GM12878 (cell line): Measurements from ENCODE around the gene ALDH1L2. TPM values are rescaled to one million over a fixed set of nuclear protein-coding genes. Genes with fewer than 3 reads are reported as not detected.
A peak's percentile ranks its signal among the peaks of the same experiment; 100 is the strongest.

Source experiments
- BHLHE40 ChIP-seq, 2 experiments: fragments of 450-650 bp in 1 of 2; IDR thresholded peaks; 2 replicates each; pipeline ENCODE4 v1.6.1; 2011 to 2017; ENCODE audit warnings: low read depth in 2 of 2, borderline replicate concordance in 1 of 2, improper control_type of control experiment in 1 of 2, low read length in 1 of 2, mild to moderate bottlenecking in 1 of 2
- ELK1 ChIP-seq: IDR thresholded peaks from 2 replicates; pipeline ENCODE4 v1.6.1; 2012; ENCODE audit warnings: low read depth, low read length, improper control_type of control experiment
- ETV6 ChIP-seq, 2 experiments: fragments of 450-650 bp in 1 of 2; IDR thresholded peaks in 1 of 2; conservative IDR thresholded peaks in 1 of 2; 2 replicates each; pipeline ENCODE4 v1.6.1; 2014; ENCODE audit warnings: antibody characterized with exemption in 1 of 2, borderline replicate concordance in 1 of 2, low read depth in 1 of 2, mild to moderate bottlenecking in 1 of 2, moderate library complexity in 1 of 2
- EZH2 ChIP-seq: IDR thresholded peaks from 2 replicates; pipeline ENCODE4 v1.6.1; 2012; ENCODE audit warnings: low read depth, mild to moderate bottlenecking, control low read depth, inconsistent platforms, low read length, borderline replicate concordance; ENCODE audit not compliant: control insufficient read depth
- HCFC1 ChIP-seq: fragments of 150-350 bp; IDR thresholded peaks from 2 replicates; pipeline ENCODE4 v1.6.1; 2014; ENCODE audit warnings: low read length
- HDAC2 ChIP-seq: fragments of 200-600 bp; sonication (generic); IDR thresholded peaks from 2 replicates; pipeline ENCODE4 v1.6.1; 2017
- LARP7 ChIP-seq: fragments of 450-650 bp; IDR thresholded peaks from 2 replicates; pipeline ENCODE4 v1.6.1; 2017; ENCODE audit warnings: mild to moderate bottlenecking
- MEF2A ChIP-seq: IDR thresholded peaks from 2 replicates; pipeline ENCODE4 v1.6.1; 2011; ENCODE audit warnings: low read depth, mild to moderate bottlenecking, low read length, moderate library complexity; ENCODE audit not compliant: insufficient read depth
- MLLT1 ChIP-seq: fragments of 450-650 bp; IDR thresholded peaks from 2 replicates; pipeline ENCODE4 v1.6.1; 2016; ENCODE audit warnings: mild to moderate bottlenecking
- NFYB ChIP-seq: IDR thresholded peaks from 2 replicates; pipeline ENCODE4 v1.6.1; 2011; ENCODE audit warnings: low read depth, mild to moderate bottlenecking, low read length, improper control_type of control experiment, moderate library complexity; ENCODE audit not compliant: insufficient read depth
- PRDM15 ChIP-seq: fragments of 450-650 bp; formaldehyde crosslinking; IDR thresholded peaks from 2 replicates; pipeline ENCODE4 v1.4.0; 2020; ENCODE audit warnings: mild to moderate bottlenecking, moderate library complexity
- SIN3A ChIP-seq: IDR thresholded peaks from 2 replicates; pipeline ENCODE4 v1.6.1; 2012; ENCODE audit warnings: low read depth, low read length, improper control_type of control experiment
- SIX5 ChIP-seq: IDR thresholded peaks from 2 replicates; pipeline ENCODE4 v1.6.1; 2011; ENCODE audit warnings: mild to moderate bottlenecking, low read depth, low read length, moderate library complexity; ENCODE audit not compliant: severe bottlenecking
- SMARCA5 ChIP-seq: fragments of 450-650 bp; IDR thresholded peaks from 2 replicates; pipeline ENCODE4 v1.6.1; 2017; ENCODE audit warnings: mild to moderate bottlenecking
- SPI1 ChIP-seq: IDR thresholded peaks from 2 replicates; pipeline ENCODE4 v1.6.1; 2011; ENCODE audit warnings: low read depth, mild to moderate bottlenecking, low read length, moderate library complexity, borderline replicate concordance; ENCODE audit not compliant: insufficient read depth
- ZBED1 ChIP-seq: IDR thresholded peaks from 2 replicates; pipeline ENCODE4 v1.6.1; 2016; ENCODE audit warnings: borderline replicate concordance
- ZNF622 ChIP-seq: fragments of 450-650 bp; IDR thresholded peaks from 2 replicates; pipeline ENCODE4 v1.6.1; 2017; ENCODE audit warnings: mild to moderate bottlenecking, inconsistent platforms
- ZNF687 ChIP-seq: fragments of 450-650 bp; IDR thresholded peaks from 2 replicates; pipeline ENCODE4 v1.6.1; 2017; ENCODE audit warnings: mild to moderate bottlenecking, moderate library complexity
- polyA plus RNA-seq, 11 experiments: library from polyadenylated mRNA; depleted of rRNA in 4 of 11; unstranded in 6 of 11; stranded (reverse) in 5 of 11; fragments of >200 nt; fragmentation: Nextera tagmentation in 4 of 11; fragmentation: Illumina TruSeq in 1 of 11; extraction: Ambion mirVana in 4 of 11; extraction: Trizol in 1 of 11; gene quantifications; 1 replicate in 1 of 11; 2 replicates in 10 of 11; pipeline versions ENCODE4 v1.2.1 to v1.2.3, GENCODE V29; 2011 to 2016; ENCODE audit warnings: inconsistent platforms in 2 of 11, missing spikeins in 2 of 11, low read depth in 1 of 11
- total RNA-seq, 4 experiments: library from RNA; depleted of rRNA in 3 of 4; stranded (reverse); fragments of >200 nt in 3 of 4; fragmentation: Illumina TruSeq in 1 of 4; extraction: Trizol in 1 of 4; gene quantifications; 2 replicates each; pipeline versions ENCODE4 v1.2.1 to v1.2.3, GENCODE V29; 2013 to 2021

The ALDH1L2 gene
- total and polyA plus RNA-seq, 10 of the 15 experiments (the other 5 are each of a cell fraction or from before 2014, with no cell fraction given), result 0.15 to 13.7 (median 8.5) TPM

DNA sequence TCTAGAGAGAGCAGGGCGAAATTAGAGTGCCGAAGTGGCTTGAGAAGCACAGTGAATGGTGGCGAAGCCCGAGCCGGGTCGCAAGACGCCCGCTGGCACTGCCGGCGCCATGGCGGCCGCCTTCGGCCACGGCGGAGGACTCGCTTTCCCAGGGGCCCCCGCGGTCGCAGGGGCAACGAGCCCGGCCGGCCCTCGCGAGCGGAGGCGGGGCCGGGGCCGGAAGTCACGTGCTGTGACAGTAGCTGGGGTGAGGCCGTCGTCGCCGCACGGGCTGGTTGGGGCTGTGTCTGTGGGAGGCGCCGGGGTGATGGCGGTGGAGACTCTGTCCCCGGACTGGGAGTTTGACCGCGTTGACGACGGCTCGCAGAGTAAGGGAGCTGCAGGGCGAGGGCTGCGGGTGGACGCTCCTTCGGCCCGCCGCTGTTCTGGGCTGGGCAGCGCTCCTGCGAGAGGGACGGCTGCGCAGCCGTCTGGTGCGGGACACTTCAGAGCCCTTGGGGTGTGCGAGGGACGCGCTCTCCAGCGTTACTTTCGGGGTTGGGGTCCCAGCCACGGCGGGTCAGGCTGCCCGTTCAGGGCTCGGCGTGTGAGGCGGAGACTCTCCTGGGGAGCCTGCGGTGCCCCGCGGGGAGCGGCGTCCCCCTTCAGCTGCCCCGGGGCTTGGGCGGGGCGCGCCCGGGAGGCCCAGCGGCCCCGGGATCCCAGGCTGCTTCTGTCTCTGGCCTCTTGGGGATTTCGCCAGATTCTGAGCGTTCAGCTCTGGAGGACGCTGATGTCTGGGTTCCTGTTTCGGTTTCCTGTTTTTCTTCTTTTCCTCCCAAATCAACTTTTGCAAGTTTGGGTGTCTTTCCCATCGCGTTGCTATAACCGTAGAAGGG, 23.5 kb upstream of the ALDH1L2 start, which contains the start of gene WASHC4 (continued):
- TF ChIP-seq ZNF687 (peak; percentile 56), SMARCA5 (0 out of 2 replicates have a peak, but pooled peaks have one; percentile 10), ETV6 (conservative IDR thresholded peaks at IDR 0.05 in 1 of 2, IDR thresholded peaks at IDR 0.05 in 1 of 2; ENCODE audit: borderline replicate concordance in 1 of 2, low read depth in 1 of 2) (peak in 1 of 2 experiments; percentile 83; a peak in 2 of 4 replicates), HDAC2 (no peak), SIN3A (peak; percentile 52; the same call in 1 of the 2 replicates), PRDM15 (CRISPR knock-in tag) (no peak), BHLHE40 (IDR thresholded peaks at IDR 0.05; ENCODE audit: borderline replicate concordance in 1 of 2, low read depth in 2 of 2, low read length in 1 of 2) (peak; percentile 99 to 100), MEF2A (no peak), SIX5 (peak; percentile 83), SPI1 (peak; percentile 60; the same call in 1 of the 2 replicates), ZBED1 (no peak), MLLT1 (peak; percentile 67; the same call in 1 of the 2 replicates), NFYB (no peak), EZH2 (no peak), HCFC1 (peak; percentile 94), ZNF622 (no peak), LARP7 (peak; percentile 85), ELK1 (peak; percentile 87)
